AG09309 (cell line): ENCODE results near the gene PACRGL.

Experiments used
- DNase-seq: peaks from one replicate; pipeline ENCODE4 v3.0.0-alpha.2; 2010; ENCODE audit warnings: low read depth
- H3K4me3 ChIP-seq: 2 replicates; pipeline ENCODE4 v1.5.1; 2011; ENCODE audit warnings: mild to moderate bottlenecking, low read depth, low read length, moderate library complexity; ENCODE audit not compliant: control insufficient read depth
- CTCF ChIP-seq: IDR thresholded peaks from 2 replicates; pipeline ENCODE4 v1.5.1; 2011; ENCODE audit warnings: mild to moderate bottlenecking, low read depth, low read length, inconsistent platforms; ENCODE audit not compliant: insufficient read depth, control insufficient read depth; ENCODE audit errors: missing control alignments

The PACRGL gene

GRCh38 chr4:20752641-20753040 is 52.4 kb downstream of the PACRGL start:
- DNase-seq = no peak
- no peak overlapping the region for H3K4me3 ChIP-seq
- no peak for TF ChIP-seq CTCF

GRCh38 chr4:20754036-20754435 is 53.8 kb downstream of the PACRGL start:
- DNase-seq = no peak
- no peak overlapping the region for H3K4me3 ChIP-seq
- no peak for TF ChIP-seq CTCF

- no peak overlapping the region for H3K4me3 ChIP-seq
- DNase-seq = no peak
- TF ChIP-seq CTCF = peak; percentile 13
Observed at GRCh38 chr4:20760053-20760452, 59.8 kb downstream of the PACRGL start.

- no peak for DNase-seq
- no peak for TF ChIP-seq CTCF
- H3K4me3 ChIP-seq = no peak overlapping the region
Observed at GRCh38 chr4:20761382-20761781, 61.1 kb downstream of the PACRGL start.

GRCh38 chr4:20761826-20762225 is 61.6 kb downstream of the PACRGL start:
- TF ChIP-seq CTCF = no peak
- H3K4me3 ChIP-seq = no peak overlapping the region

GRCh38 chr4:20764366-20764992 is 64.2 kb downstream of the PACRGL start:
- no peak overlapping the region for H3K4me3 ChIP-seq
- DNase-seq = peak; percentile 24
- no peak for TF ChIP-seq CTCF

More at GRCh38 chr4:20761826-20762225, 61.6 kb downstream of the PACRGL start:
- DNase-seq = no peak
